Aorta (tissue), 5 donors: ENCODE data around the gene LAPTM5. TPM values are rescaled to one million over a fixed set of nuclear protein-coding genes. Genes with fewer than 3 reads are reported as not detected.

ENCODE experiments used
- ATAC-seq: fragments of 200-7000 bp; cut with Tn5 transposase; one replicate; pipeline ENCODE4 v1.9.1; 2022; ENCODE audit warnings: moderate library complexity; ENCODE audit not compliant: low FRiP score
- DNase-seq, 2 donors: peaks; one replicate each; pipeline ENCODE4 v3.0.0-alpha.2; 2020
- H3K27ac ChIP-seq, 2 donors: one replicate each; pipeline ENCODE4 v1.5.1; 2013; ENCODE audit warnings: low read length in 2 of 2, mild to moderate bottlenecking in 2 of 2, moderate library complexity in 2 of 2, control low read depth in 1 of 2, inconsistent platforms in 1 of 2, low read depth in 1 of 2
- H3K27me3 ChIP-seq, 2 donors: one replicate each; pipeline ENCODE4 v1.6.1; 2013; ENCODE audit warnings: control low read depth in 1 of 2, low read length in 1 of 2, mild to moderate bottlenecking in 1 of 2, moderate library complexity in 1 of 2; ENCODE audit not compliant: insufficient read depth in 2 of 2, control insufficient read depth in 1 of 2
- H3K36me3 ChIP-seq, 2 donors: one replicate each; pipeline ENCODE4 v1.6.1; 2013; ENCODE audit warnings: control low read depth in 1 of 2, low read length in 1 of 2, mild to moderate bottlenecking in 1 of 2; ENCODE audit not compliant: insufficient read depth in 2 of 2, control insufficient read depth in 1 of 2
- H3K4me1 ChIP-seq, 2 donors: one replicate each; pipeline ENCODE4 v1.6.1; 2013; ENCODE audit warnings: low read length in 2 of 2, control low read depth in 1 of 2, mild to moderate bottlenecking in 1 of 2, moderate library complexity in 1 of 2; ENCODE audit not compliant: insufficient read depth in 2 of 2, control insufficient read depth in 1 of 2
- H3K4me3 ChIP-seq, 2 donors: one replicate each; pipeline ENCODE4 v1.5.1; 2013; ENCODE audit warnings: low read length in 2 of 2, control low read depth in 1 of 2, mild to moderate bottlenecking in 1 of 2
- H3K9me3 ChIP-seq: one replicate; pipeline ENCODE4 v1.6.1; 2013; ENCODE audit warnings: mild to moderate bottlenecking, low read length; ENCODE audit not compliant: control insufficient read depth
- WGBS, 2 donors: extraction: QIAGEN DNeasy Blood & Tissue Kit; methylation state at CpG; one replicate each; pipeline ENCODE4 v1.1.7; 2013; 5-methylcytosine and 5-hydroxymethylcytosine counted together
- intact Hi-C, 2 donors: fragments of 100-400 bp; cut with DNase I; formaldehyde crosslinking; loops; one replicate each; pipeline versions ENCODE4 v1.14.2 to v1.15.0; 2022
- polyA plus RNA-seq, 2 donors: library from polyadenylated mRNA; stranded (reverse); fragments of 200-250 nt; gene quantifications; one replicate each; pipeline ENCODE4 v1.2.3, GENCODE V29; 2013
- total RNA-seq, 2 donors: library from RNA; stranded (reverse); fragmentation: NEBNext Ultra II Directional; extraction: Animal tissue kit (Norgen Biotek cat#: 25700); gene quantifications; one replicate each; pipeline ENCODE4 v1.2.1, GENCODE V29; 2021
- donor health status: healthy with polysubstance abuse.
- donor health status: Bipolar disorder and iron deficiency.
- donor health status: DM: no; HTN: no; CAD: no.
- donor health status: DM: no; HTN: no; CAD: no.
- donor health status: DM: yes; HTN: yes; CAD: no.

LAPTM5 gene
- total and polyA plus RNA-seq, 4 donors = 18.0 to 122 (median 115) TPM

GRCh38 chr1:30742963-30743559 lies 14.5 kb downstream of the LAPTM5 start:
- Histone ChIP-seq H3K9me3 (no peaks in the 10 kb centered on the region), H3K27ac (no peak overlapping the region), H3K27me3 (no peaks in the 10 kb centered on the region), H3K4me1 (no peaks in the 10 kb centered on the region), H3K36me3 (no peaks in the 10 kb centered on the region), H3K4me3 (no peak overlapping the region)
- 96 to 99% methylated on average over 3 of the region's 3 CpGs for WGBS, 2 donors
- intact Hi-C loops = no loop called here
- DNase-seq (no peak), ATAC-seq (no peak)

- Histone ChIP-seq H3K9me3 (no peaks in the 10 kb centered on the region), H3K27ac (no peak overlapping the region), H3K27me3 (no peaks in the 10 kb centered on the region), H3K36me3 (no peaks in the 10 kb centered on the region), H3K4me1 (no peaks in the 10 kb centered on the region), H3K4me3 (no peak overlapping the region)
- ATAC-seq (no peak), DNase-seq (no peak)
- WGBS, 2 donors = 82 to 86% methylated on average over 11 of the region's 11 CpGs
- intact Hi-C loops = no loop called here
These were observed 15.1 kb downstream of the LAPTM5 start for GRCh38 chr1:30742300-30742962.

GRCh38 chr1:30741239-30741894 lies 16.2 kb downstream of the LAPTM5 start:
- intact Hi-C loops = no loop called here
- Histone ChIP-seq H3K9me3 (no peaks in the 10 kb centered on the region), H3K4me3 (no peak overlapping the region), H3K4me1 (no peaks in the 10 kb centered on the region), H3K27me3 (no peaks in the 10 kb centered on the region), H3K36me3 (no peaks in the 10 kb centered on the region), H3K27ac (no peak overlapping the region)
- ATAC-seq (no peak), DNase-seq (no peak)
- 65 to 74% methylated on average over 12 of the region's 12 CpGs for WGBS, 2 donors

- Histone ChIP-seq H3K4me1 (no peaks in the 10 kb centered on the region), H3K27ac (no peak overlapping the region), H3K27me3 (no peaks in the 10 kb centered on the region), H3K9me3 (no peaks in the 10 kb centered on the region), H3K36me3 (no peaks in the 10 kb centered on the region), H3K4me3 (no peak overlapping the region)
- 86 to 87% methylated on average over 15 of the region's 15 CpGs for WGBS, 2 donors
- no peak for DNase-seq
- intact Hi-C loops = no loop called here
- ATAC-seq = no peak
These were observed 17.0 kb downstream of the LAPTM5 start for GRCh38 chr1:30740251-30741238.

- H3K27me3 ChIP-seq = no peaks in the 10 kb centered on the region
- H3K27ac ChIP-seq = no peak overlapping the region
- no peaks in the 10 kb centered on the region for H3K4me1 ChIP-seq
- intact Hi-C loops = no loop called here
- DNase-seq (no peak), ATAC-seq (no peak)
- H3K9me3 ChIP-seq = no peaks in the 10 kb centered on the region
- 88 to 89% methylated on average over 8 of the region's 8 CpGs for WGBS, 2 donors
- H3K36me3 ChIP-seq = no peaks in the 10 kb centered on the region
- no peak overlapping the region for H3K4me3 ChIP-seq
These were observed 18.0 kb downstream of the LAPTM5 start for GRCh38 chr1:30739601-30740000.

GRCh38 chr1:30738715-30739559 lies 18.6 kb downstream of the LAPTM5 start:
- Histone ChIP-seq H3K4me1 (no peaks in the 10 kb centered on the region), H3K27ac (no peak overlapping the region), H3K27me3 (no peaks in the 10 kb centered on the region), H3K36me3 (no peaks in the 10 kb centered on the region), H3K9me3 (no peaks in the 10 kb centered on the region), H3K4me3 (no peak overlapping the region)
- ATAC-seq (no peak), DNase-seq (no peak)
- intact Hi-C loops = no loop called here
- WGBS, 2 donors = 92% methylated on average over 10 of the region's 10 CpGs

GRCh38 chr1:30738040-30738714 lies 19.4 kb downstream of the LAPTM5 start:
- ATAC-seq (no peak), DNase-seq (no peak)
- no peaks in the 10 kb centered on the region for H3K27me3 ChIP-seq
- no peaks in the 10 kb centered on the region for H3K36me3 ChIP-seq
- 87 to 93% methylated on average over 5 of the region's 5 CpGs for WGBS, 2 donors
- no peaks in the 10 kb centered on the region for H3K9me3 ChIP-seq
- no peak overlapping the region for H3K27ac ChIP-seq
- H3K4me1 ChIP-seq = no peaks in the 10 kb centered on the region
- no peak overlapping the region for H3K4me3 ChIP-seq
- intact Hi-C loops = no loop called here
